GM06990 (cell line): ENCODE results near the gene GASK1B.

ENCODE experiments used
- DNase-seq: peaks from one replicate; pipeline ENCODE4 v3.0.0-alpha.2; 2011; ENCODE audit not compliant: insufficient read length; ENCODE audit errors: extremely low read depth
- H3K27me3 ChIP-seq: replicated peaks from 2 replicates; pipeline ENCODE4 v1.6.0; 2011; ENCODE audit warnings: low read length; ENCODE audit not compliant: control insufficient read depth, insufficient read depth
- H3K36me3 ChIP-seq: 2 replicates; pipeline ENCODE4 v1.5.1; 2011; ENCODE audit warnings: low read length; ENCODE audit not compliant: control insufficient read depth, insufficient read depth
- H3K4me3 ChIP-seq: replicated peaks from 2 replicates; pipeline ENCODE4 v1.5.1; 2011; ENCODE audit warnings: low read depth, mild to moderate bottlenecking, control low read depth, low read length
- TF ChIP-seq, protein P1 (sequence below): IDR thresholded peaks from 2 replicates; pipeline ENCODE4 v1.5.1; 2011; ENCODE audit warnings: low read length, control low read depth, mild to moderate bottlenecking, inconsistent platforms; ENCODE audit not compliant: insufficient read depth, poor library complexity, severe bottlenecking

Gene GASK1B

DNA sequence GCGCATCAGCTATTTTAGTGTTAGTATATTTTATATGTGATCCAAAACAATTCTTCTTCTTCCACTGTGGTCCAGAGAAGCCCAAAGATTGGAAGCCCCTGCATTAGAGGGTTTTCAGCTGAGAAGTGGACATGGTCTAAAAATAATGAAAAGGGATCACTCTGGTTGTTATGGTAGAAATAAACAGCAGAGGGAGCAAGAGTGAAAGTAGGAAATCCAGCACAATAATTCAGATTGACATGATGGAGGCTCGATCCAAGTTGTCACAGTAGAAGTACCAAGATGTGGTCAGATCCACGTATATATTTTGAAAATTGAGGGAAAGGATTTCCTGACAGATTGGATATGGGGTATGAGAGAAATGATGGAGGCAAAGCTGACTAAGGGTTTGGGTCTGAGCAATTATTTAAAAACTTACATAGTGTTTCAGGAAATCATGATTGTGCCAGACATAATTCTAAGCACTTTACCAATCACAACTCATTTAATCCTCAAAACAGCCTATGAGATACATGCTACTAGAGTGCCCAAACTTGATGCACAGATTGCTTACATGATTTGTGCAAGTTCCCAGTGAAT, 20.4 kb upstream of the GASK1B start:
- H3K4me3 ChIP-seq: no peak overlapping the region
- H3K36me3 ChIP-seq: no peaks in the 10 kb centered on the region
- H3K27me3 ChIP-seq: no peaks in the 10 kb centered on the region
- DNase-seq: no peak
- TF ChIP-seq, protein P1, sequence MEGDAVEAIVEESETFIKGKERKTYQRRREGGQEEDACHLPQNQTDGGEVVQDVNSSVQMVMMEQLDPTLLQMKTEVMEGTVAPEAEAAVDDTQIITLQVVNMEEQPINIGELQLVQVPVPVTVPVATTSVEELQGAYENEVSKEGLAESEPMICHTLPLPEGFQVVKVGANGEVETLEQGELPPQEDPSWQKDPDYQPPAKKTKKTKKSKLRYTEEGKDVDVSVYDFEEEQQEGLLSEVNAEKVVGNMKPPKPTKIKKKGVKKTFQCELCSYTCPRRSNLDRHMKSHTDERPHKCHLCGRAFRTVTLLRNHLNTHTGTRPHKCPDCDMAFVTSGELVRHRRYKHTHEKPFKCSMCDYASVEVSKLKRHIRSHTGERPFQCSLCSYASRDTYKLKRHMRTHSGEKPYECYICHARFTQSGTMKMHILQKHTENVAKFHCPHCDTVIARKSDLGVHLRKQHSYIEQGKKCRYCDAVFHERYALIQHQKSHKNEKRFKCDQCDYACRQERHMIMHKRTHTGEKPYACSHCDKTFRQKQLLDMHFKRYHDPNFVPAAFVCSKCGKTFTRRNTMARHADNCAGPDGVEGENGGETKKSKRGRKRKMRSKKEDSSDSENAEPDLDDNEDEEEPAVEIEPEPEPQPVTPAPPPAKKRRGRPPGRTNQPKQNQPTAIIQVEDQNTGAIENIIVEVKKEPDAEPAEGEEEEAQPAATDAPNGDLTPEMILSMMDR: peak; percentile 46

DNA sequence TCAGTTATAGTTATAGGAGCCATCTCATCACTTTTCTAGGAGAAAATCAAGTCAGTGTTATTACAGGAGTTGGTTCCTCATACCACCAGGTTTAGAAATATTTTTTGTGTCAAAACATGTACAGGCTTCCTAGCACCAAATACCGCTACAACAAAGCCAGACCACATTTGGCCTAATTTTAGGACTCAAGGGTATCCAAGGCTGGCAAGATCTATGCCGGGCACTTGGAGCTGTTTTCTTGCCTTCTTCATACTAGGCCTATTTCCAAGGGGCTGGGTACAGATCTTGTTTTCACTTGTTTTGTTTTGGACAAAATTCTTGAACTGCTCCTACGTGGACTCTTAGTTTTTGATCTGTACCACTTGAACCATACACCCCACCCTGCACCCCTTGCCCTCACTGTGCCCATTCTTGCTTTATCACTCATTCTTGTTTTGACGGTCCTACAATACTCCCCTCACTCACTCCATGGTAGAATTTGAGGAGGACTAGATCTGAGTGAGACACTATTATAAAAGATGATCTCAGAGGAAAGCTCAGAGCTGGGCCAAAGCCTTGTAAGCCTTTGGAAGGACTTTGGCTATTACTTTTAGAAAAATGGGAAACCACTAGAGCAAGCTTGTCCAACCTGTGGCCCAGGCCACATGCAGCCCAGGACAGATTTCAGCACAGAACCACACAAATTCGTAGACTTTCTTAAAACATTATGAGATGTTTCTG, 19.8 kb upstream of the GASK1B start:
- TF ChIP-seq, protein P1: no peak
- Histone ChIP-seq H3K4me3 (no peak overlapping the region), H3K36me3 (no peaks in the 10 kb centered on the region), H3K27me3 (no peaks in the 10 kb centered on the region)
- no peak for DNase-seq

DNA sequence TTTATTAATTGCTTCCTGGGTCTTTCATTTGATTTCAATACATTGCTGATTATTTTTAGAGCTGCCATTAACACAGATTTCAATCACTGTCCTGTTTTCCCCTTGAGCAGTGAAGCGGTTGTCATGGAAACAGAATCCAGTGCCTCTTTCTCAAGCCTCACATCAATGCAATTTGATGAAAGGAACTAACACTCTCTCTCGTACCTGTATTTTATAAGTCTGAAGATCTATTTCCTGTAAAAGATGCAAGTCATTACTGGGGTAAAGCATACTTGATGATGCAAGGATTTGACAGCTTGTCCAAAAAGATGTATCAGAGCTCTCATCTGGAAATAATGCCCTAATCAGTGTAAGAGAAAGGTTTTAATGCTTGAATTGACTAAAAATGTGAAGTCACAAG, 17.9 kb upstream of the GASK1B start:
- no peak for DNase-seq
- TF ChIP-seq, protein P1: no peak
- no peaks in the 10 kb centered on the region for H3K27me3 ChIP-seq
- H3K36me3 ChIP-seq: no peaks in the 10 kb centered on the region
- H3K4me3 ChIP-seq: no peak overlapping the region

DNA sequence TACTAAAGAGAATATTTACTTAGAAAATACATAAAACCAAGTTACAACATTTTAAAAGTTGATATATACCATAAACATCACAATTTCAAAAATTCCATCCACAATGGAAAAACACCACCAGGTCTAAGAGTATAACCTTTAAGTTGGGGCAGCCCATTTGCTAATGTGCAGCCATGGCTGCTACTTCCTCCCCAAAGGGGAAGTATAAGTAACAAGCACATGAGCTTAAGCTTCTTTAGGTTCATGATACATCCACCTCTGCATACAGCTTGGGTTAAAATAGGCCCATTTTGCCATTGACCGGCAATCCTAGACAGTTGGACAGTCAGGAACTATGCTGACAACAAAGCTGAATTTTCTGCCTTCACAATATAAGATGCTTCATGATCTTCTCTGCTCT, 16.6 kb upstream of the GASK1B start:
- no peaks in the 10 kb centered on the region for H3K36me3 ChIP-seq
- TF ChIP-seq, protein P1: no peak
- no peak overlapping the region for H3K4me3 ChIP-seq
- H3K27me3 ChIP-seq: no peaks in the 10 kb centered on the region
- no peak for DNase-seq

DNA sequence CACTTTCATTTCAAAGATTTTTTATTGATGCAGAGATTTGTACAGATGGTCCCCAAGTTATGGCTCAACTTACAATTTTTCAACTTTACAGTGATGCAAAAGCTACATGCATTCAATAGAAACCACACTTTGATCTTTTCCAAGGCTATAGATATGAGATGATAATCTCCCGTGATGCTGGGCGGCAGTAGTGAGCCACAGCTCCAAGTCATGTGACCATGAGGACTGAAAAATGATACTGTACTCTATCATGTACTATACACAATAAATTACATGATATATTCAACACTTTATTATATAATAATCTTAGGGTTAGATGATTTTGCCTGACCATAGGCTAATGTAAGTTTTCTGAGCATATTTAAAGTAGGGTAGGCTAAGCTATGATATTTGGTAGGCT, 14.0 kb upstream of the GASK1B start:
- TF ChIP-seq, protein P1: no peak
- DNase-seq: no peak
- no peak overlapping the region for H3K4me3 ChIP-seq
- H3K36me3 ChIP-seq: no peaks in the 10 kb centered on the region
- H3K27me3 ChIP-seq: no peaks in the 10 kb centered on the region
